Ishikawa (cell line): ENCODE results near the gene ASB2.

Source experiments
- CEBPB ChIP-seq: IDR thresholded peaks from 2 replicates; pipeline ENCODE4 v1.6.1; 2012
- CREB1 ChIP-seq: IDR thresholded peaks from 2 replicates; pipeline ENCODE4 v1.6.1; 2012; ENCODE audit warnings: low read depth
- EGR1 ChIP-seq: IDR thresholded peaks from 2 replicates; pipeline ENCODE4 v1.6.1; 2012
- EP300 ChIP-seq: IDR thresholded peaks from 2 replicates; pipeline ENCODE4 v1.6.1; 2012; ENCODE audit warnings: borderline replicate concordance
- FOXM1 ChIP-seq: IDR thresholded peaks from 2 replicates; pipeline ENCODE4 v1.6.1; 2012; ENCODE audit warnings: low read depth, borderline replicate concordance
- NFIC ChIP-seq: IDR thresholded peaks from 2 replicates; pipeline ENCODE4 v1.6.1; 2012
- RAD21 ChIP-seq: IDR thresholded peaks from 2 replicates; pipeline ENCODE4 v1.6.1; 2012; ENCODE audit warnings: low read depth
- TAF1 ChIP-seq: IDR thresholded peaks from 2 replicates; pipeline ENCODE4 v1.6.1; 2012; ENCODE audit warnings: low read depth, mild to moderate bottlenecking
- TCF12 ChIP-seq: IDR thresholded peaks from 2 replicates; pipeline ENCODE4 v1.6.1; 2012; ENCODE audit warnings: low read depth
- TEAD4 ChIP-seq: IDR thresholded peaks from 2 replicates; pipeline ENCODE4 v1.6.1; 2012
- YY1 ChIP-seq: IDR thresholded peaks from 2 replicates; pipeline ENCODE4 v1.6.1; 2012; ENCODE audit warnings: low read depth
- ZBTB7A ChIP-seq: IDR thresholded peaks from 2 replicates; pipeline ENCODE4 v1.6.1; 2012; ENCODE audit warnings: low read depth
- TF ChIP-seq, protein P1 (sequence below): IDR thresholded peaks from 2 replicates; pipeline ENCODE4 v1.6.1; 2012
- TF ChIP-seq, protein P2 (sequence below): IDR thresholded peaks from 2 replicates; pipeline ENCODE4 v1.6.1; 2012; ENCODE audit warnings: low read depth, mild to moderate bottlenecking
- TF ChIP-seq, protein P3 (sequence below): IDR thresholded peaks from 2 replicates; pipeline ENCODE4 v1.6.1; 2012

ASB2 gene

DNA sequence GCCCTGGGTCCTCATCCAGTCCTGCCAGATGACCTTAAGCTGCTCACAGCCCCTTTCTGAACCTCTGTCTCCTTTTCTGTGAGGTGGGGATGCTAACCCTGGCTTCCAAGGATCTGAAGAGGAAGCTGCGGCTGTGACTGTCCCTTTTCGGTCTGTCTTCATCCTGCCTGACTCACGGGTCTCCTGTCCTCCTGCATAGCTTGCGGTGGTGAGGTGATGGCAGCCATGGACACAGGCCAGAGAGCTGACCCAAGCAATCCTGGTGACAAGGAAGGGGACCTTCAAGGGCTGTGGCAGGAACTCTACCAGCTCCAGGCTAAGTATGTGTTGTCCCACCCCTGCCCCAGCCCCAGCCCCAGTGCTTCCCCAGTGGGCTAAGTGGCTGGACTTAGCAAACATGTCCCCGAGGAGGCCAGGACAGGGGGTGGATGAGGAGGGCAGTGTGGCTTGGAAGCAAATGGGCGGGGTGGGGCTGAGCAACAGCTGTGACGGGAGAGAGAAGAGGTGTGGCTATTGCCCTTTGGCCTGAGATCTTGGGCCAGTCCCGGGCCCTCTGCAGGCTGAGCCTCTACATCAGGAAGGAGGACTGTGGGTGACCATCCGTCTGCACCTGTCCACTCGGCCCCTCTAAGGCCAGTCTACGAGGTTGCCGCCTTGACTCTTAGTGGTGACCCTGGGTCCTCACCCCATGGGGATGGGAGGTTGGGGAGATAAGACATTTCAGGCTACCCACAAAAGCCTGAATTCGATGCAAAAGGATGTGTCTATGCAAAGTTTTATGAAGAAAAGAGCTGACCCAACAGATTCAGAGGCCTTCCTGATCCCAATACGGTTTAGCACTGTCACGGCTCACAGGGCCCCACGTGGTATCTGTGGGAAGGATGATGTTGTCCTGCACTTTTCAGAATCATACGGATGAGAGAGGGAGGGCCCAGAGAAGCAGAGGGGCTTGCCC, 21.8 kb upstream of the ASB2 start:
- TF ChIP-seq ZBTB7A (no peak), EGR1 (no peak), TAF1 (no peak), FOXM1 (no peak), YY1 (no peak), TEAD4 (no peak), CEBPB (no peak), TCF12 (no peak)
- TF ChIP-seq, protein P1, sequence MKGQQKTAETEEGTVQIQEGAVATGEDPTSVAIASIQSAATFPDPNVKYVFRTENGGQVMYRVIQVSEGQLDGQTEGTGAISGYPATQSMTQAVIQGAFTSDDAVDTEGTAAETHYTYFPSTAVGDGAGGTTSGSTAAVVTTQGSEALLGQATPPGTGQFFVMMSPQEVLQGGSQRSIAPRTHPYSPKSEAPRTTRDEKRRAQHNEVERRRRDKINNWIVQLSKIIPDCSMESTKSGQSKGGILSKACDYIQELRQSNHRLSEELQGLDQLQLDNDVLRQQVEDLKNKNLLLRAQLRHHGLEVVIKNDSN, result no peak

DNA sequence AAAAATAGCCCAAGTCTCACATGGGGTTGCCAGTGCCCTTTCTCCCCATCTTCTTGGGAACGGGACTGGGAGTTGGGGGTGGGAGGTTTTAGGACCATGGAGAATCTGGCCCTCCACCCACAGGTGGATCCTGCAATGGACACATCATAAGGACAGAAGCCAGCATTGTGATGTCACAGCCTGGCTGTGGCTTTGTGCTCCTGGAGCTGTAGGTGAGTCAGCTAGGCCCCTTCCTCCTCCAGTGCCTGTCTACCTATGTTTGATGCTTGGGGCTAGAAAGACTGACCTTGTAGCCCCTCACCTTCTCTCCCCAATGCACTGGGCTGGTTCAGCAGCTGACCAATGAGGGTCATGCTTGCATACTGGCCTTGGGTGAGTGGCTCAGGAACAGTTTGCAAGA, 20.7 kb upstream of the ASB2 start, which contains the start of gene CCDC197:
Gene CCDC197 (plus strand): TSS at position 220 of the 400 bp plus-strand sequence. CDS start 831 bp downstream, outside the sequence.
- no peak for TF ChIP-seq EGR1
- TF ChIP-seq FOXM1, result no peak
- TF ChIP-seq, protein P1, result no peak
- TF ChIP-seq EP300, result no peak

DNA sequence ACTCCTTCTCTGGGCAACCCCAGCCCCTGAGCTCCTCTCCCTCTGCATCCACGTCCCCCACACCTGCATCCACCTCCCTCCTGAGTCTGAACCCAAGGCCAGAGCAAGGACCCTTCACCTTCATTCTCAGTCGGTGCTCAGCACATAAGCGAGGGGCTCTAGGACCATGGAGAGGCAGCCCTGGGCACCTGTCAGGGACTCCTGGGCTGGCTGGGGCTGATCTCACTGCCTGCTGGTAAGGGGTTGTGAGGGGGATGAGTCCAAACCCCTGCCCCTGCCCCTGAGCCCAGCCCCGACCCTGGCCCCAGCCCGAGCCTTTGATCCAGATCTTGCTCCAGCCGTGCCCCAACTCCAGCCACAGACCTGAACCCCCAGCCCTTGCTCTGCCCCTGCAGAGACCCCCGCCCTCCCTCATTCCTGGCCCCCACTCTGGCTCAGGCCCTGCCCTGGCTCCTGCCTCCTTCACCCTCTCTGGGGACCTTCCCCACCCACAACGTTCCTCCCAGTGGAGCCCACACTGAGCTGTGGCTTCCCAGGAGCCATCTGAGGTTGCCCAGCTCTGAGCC, 19.8 kb upstream of the ASB2 start:
- TF ChIP-seq TCF12 (no peak), FOXM1 (no peak), TEAD4 (no peak), YY1 (no peak), NFIC (no peak), CREB1 (no peak), TAF1 (no peak), CEBPB (no peak), EP300 (no peak)
- TF ChIP-seq, protein P2, sequence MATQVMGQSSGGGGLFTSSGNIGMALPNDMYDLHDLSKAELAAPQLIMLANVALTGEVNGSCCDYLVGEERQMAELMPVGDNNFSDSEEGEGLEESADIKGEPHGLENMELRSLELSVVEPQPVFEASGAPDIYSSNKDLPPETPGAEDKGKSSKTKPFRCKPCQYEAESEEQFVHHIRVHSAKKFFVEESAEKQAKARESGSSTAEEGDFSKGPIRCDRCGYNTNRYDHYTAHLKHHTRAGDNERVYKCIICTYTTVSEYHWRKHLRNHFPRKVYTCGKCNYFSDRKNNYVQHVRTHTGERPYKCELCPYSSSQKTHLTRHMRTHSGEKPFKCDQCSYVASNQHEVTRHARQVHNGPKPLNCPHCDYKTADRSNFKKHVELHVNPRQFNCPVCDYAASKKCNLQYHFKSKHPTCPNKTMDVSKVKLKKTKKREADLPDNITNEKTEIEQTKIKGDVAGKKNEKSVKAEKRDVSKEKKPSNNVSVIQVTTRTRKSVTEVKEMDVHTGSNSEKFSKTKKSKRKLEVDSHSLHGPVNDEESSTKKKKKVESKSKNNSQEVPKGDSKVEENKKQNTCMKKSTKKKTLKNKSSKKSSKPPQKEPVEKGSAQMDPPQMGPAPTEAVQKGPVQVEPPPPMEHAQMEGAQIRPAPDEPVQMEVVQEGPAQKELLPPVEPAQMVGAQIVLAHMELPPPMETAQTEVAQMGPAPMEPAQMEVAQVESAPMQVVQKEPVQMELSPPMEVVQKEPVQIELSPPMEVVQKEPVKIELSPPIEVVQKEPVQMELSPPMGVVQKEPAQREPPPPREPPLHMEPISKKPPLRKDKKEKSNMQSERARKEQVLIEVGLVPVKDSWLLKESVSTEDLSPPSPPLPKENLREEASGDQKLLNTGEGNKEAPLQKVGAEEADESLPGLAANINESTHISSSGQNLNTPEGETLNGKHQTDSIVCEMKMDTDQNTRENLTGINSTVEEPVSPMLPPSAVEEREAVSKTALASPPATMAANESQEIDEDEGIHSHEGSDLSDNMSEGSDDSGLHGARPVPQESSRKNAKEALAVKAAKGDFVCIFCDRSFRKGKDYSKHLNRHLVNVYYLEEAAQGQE, result no peak
- TF ChIP-seq, protein P1, result no peak
- TF ChIP-seq, protein P3, sequence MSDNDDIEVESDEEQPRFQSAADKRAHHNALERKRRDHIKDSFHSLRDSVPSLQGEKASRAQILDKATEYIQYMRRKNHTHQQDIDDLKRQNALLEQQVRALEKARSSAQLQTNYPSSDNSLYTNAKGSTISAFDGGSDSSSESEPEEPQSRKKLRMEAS, result no peak

DNA sequence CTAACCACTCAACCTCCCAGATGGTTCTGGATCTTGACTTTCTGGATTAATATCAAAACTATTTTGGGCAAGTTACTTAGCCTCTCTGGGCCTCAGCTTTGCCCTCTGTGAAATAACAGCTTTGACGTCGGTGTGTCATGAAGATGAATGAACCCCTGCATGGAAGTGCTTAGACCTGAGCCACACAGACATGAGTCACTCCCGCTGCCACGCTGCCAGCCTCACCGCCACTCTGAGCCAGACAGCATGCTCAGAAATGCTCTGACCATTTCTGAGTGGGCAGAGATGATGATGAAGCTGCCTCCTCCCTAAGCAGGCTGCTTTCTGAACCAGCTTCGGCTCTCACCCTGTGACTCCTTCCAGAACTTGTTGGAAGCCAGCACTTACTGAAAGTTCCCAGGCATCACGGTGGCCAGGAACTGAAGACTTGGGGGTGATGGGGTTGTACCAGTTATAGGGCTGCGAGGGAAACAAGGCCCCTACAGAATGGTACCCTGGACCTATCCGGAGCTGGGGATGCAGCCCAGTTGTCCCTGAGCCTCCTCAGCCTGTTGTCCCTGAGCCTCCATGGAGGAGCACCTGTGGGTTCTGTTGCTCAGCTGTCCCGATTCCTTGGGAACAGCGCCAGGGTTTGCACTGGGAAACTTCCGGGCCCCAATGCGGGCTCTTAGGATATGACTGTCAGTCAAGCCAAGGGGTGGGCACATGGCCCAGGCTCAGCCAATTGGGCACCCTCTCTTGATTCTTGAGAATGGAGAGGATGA, 18.7 kb upstream of the ASB2 start:
- TF ChIP-seq EP300 (no peak), NFIC (peak; percentile 44), YY1 (no peak), RAD21 (no peak), CEBPB (no peak), ZBTB7A (no peak), TEAD4 (no peak), TAF1 (no peak), TCF12 (no peak), CREB1 (no peak)
- TF ChIP-seq, protein P3, result 0 out of 2 replicates have a peak, but pooled peaks have one; percentile 45
- TF ChIP-seq, protein P1, result peak; percentile 61; the same call in 1 of the 2 replicates
- TF ChIP-seq, protein P2, result no peak
